ENCODE data around the gene PLEKHA7.

PLEKHA7 gene

GRCh38 chr11:16863389-16863788 lies 150.8 kb downstream of the PLEKHA7 start:
- no peak overlapping the region for H3K4me3 ChIP-seq (ENCODE audit: low read depth, low read length)
- DNase-seq (ENCODE audit: low read depth): no peak
- TF ChIP-seq, protein P1, sequence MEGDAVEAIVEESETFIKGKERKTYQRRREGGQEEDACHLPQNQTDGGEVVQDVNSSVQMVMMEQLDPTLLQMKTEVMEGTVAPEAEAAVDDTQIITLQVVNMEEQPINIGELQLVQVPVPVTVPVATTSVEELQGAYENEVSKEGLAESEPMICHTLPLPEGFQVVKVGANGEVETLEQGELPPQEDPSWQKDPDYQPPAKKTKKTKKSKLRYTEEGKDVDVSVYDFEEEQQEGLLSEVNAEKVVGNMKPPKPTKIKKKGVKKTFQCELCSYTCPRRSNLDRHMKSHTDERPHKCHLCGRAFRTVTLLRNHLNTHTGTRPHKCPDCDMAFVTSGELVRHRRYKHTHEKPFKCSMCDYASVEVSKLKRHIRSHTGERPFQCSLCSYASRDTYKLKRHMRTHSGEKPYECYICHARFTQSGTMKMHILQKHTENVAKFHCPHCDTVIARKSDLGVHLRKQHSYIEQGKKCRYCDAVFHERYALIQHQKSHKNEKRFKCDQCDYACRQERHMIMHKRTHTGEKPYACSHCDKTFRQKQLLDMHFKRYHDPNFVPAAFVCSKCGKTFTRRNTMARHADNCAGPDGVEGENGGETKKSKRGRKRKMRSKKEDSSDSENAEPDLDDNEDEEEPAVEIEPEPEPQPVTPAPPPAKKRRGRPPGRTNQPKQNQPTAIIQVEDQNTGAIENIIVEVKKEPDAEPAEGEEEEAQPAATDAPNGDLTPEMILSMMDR (IDR thresholded peaks at IDR 0.05; ENCODE audit: low read depth, low read length): no peak
- TF ChIP-seq, protein P2, sequence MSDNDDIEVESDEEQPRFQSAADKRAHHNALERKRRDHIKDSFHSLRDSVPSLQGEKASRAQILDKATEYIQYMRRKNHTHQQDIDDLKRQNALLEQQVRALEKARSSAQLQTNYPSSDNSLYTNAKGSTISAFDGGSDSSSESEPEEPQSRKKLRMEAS (IDR thresholded peaks at IDR 0.05; ENCODE audit: low read depth, low read length): no peak
- TF ChIP-seq MYC (IDR thresholded peaks at IDR 0.05; ENCODE audit: low read depth, low read length): no peak
- TF ChIP-seq POLR2A (IDR thresholded peaks at IDR 0.05; ENCODE audit: extremely low read depth, insufficient read length): no peak

DNA sequence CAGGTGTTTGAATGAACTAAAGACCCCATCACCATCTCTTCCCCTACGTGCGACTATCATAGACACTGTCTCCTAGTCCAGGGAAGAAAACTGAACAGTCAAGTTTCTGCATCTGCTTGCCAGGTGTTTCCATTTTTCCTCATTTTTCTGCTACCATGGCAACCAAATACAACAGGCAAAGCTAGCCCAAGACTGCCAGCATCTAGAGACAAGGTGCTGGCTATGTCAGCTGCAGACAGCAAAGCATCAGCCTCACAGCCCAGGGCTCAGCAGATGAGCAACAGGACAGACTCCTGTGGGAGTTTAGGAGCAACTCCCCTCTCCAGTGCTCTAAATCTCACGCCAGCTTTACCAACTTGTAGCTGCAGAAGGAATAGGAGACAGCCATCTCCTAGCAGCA lies 151.5 kb downstream of the PLEKHA7 start:
- H3K4me3 ChIP-seq (ENCODE audit: low read depth, low read length): no peak overlapping the region
- no peak for DNase-seq (ENCODE audit: low read depth)
- TF ChIP-seq, protein P1 (IDR thresholded peaks at IDR 0.05; ENCODE audit: low read depth, low read length): no peak
- TF ChIP-seq POLR2A (IDR thresholded peaks at IDR 0.05; ENCODE audit: extremely low read depth, insufficient read length): no peak
- TF ChIP-seq, protein P2 (IDR thresholded peaks at IDR 0.05; ENCODE audit: low read depth, low read length): no peak
- TF ChIP-seq MYC (IDR thresholded peaks at IDR 0.05; ENCODE audit: low read depth, low read length): no peak

DNA sequence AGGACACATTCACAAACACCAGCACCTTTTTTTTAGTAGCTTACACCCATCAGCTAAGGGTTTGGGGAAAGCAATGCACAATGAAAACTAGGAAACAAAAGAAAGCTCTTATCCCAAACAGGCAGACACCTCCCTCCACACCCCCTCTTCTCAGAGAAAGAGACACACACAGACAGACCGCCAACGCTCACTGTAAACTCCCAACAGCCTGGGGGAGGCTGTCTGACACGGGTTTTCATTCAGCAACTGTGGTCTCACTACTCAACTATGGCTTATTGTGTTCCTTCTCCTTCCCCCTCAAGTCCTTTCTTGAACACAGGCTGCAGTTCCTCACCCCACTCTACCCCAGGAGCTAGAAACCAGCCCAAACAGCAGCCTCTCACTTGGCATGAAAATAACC lies 152.4 kb downstream of the PLEKHA7 start:
- DNase-seq (ENCODE audit: low read depth): no peak
- TF ChIP-seq, protein P1 (IDR thresholded peaks at IDR 0.05; ENCODE audit: low read depth, low read length): no peak
- TF ChIP-seq MYC (IDR thresholded peaks at IDR 0.05; ENCODE audit: low read depth, low read length) (no peak), POLR2A (IDR thresholded peaks at IDR 0.05; ENCODE audit: extremely low read depth, insufficient read length) (no peak)
- TF ChIP-seq, protein P2 (IDR thresholded peaks at IDR 0.05; ENCODE audit: low read depth, low read length): no peak
- H3K4me3 ChIP-seq (ENCODE audit: low read depth, low read length): no peak overlapping the region

DNA sequence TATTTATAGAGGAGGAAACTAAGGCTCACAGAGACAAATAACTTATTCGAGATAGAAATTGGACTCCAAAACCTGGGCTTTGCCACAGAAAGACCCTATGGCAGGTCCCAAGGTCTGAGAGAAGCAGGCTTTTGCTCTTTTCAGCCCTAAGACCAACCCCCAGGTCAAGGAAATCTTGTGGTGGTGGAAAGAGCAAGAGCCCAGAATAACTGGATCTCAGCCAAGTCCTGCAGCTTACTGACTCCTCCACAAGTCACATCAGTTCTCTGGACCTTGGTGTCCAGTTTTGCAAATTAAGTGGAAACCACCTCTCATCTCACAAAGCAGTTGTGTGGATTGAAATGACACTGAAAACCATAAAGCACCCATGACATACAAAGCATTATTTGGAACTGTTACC lies 153.6 kb downstream of the PLEKHA7 start:
- DNase-seq (ENCODE audit: low read depth): no peak
- no peak overlapping the region for H3K4me3 ChIP-seq (ENCODE audit: low read depth, low read length)
- TF ChIP-seq POLR2A (IDR thresholded peaks at IDR 0.05; ENCODE audit: extremely low read depth, insufficient read length): no peak
- TF ChIP-seq, protein P1 (IDR thresholded peaks at IDR 0.05; ENCODE audit: low read depth, low read length): no peak
- no peak for TF ChIP-seq MYC (IDR thresholded peaks at IDR 0.05; ENCODE audit: low read depth, low read length)
- TF ChIP-seq, protein P2 (IDR thresholded peaks at IDR 0.05; ENCODE audit: low read depth, low read length): no peak

DNA sequence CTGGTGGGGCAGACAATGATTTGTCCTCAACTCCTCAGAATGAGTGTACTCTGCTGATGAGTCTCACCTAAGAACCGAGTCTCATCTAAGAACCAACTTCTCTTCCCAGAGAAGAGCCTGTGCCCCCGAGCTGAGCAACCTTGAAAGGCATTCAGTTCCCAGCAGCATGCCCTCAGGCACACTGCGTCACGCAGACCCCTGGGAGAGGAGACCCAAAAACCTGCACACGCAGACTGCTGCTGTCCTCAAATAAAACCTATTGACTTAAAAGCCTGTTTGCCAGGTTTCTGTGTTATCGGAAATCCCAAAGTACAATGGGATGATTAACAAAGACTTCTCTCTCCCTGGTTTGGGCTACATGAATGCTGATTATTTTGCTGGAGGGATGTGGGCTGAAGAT lies 154.6 kb downstream of the PLEKHA7 start:
- DNase-seq (ENCODE audit: low read depth): no peak
- H3K4me3 ChIP-seq (ENCODE audit: low read depth, low read length): no peak overlapping the region
- TF ChIP-seq, protein P2 (IDR thresholded peaks at IDR 0.05; ENCODE audit: low read depth, low read length): no peak
- TF ChIP-seq POLR2A (IDR thresholded peaks at IDR 0.05; ENCODE audit: extremely low read depth, insufficient read length) (no peak), MYC (IDR thresholded peaks at IDR 0.05; ENCODE audit: low read depth, low read length) (no peak)
- TF ChIP-seq, protein P1 (IDR thresholded peaks at IDR 0.05; ENCODE audit: low read depth, low read length): no peak

- no peak for DNase-seq (ENCODE audit: low read depth)
- TF ChIP-seq POLR2A (IDR thresholded peaks at IDR 0.05; ENCODE audit: extremely low read depth, insufficient read length): no peak
- no peak for TF ChIP-seq MYC (IDR thresholded peaks at IDR 0.05; ENCODE audit: low read depth, low read length)
- TF ChIP-seq, protein P2 (IDR thresholded peaks at IDR 0.05; ENCODE audit: low read depth, low read length): no peak
- TF ChIP-seq, protein P1 (IDR thresholded peaks at IDR 0.05; ENCODE audit: low read depth, low read length): no peak
- no peak overlapping the region for H3K4me3 ChIP-seq (ENCODE audit: low read depth, low read length)
These were observed 157.0 kb downstream of the PLEKHA7 start for GRCh38 chr11:16857186-16857585.
